Upper lobe of right lung (tissue), 1 donor: ENCODE results near the gene NDUFB8. TPM values are rescaled to one million over a fixed set of nuclear protein-coding genes. Genes with fewer than 3 reads are reported as not detected.
A peak's percentile ranks its signal among the peaks of the same experiment; 100 is the strongest.

Experiments used
- ATAC-seq: fragments of 200-7000 bp; cut with Tn5 transposase; one replicate; pipeline ENCODE4 v1.9.1; 2020; ENCODE audit warnings: mild to moderate bottlenecking, moderate library complexity
- DNase-seq: peaks from one replicate; pipeline ENCODE4 v3.0.0-alpha.2; 2020
- H3K27ac ChIP-seq: fragments of 200-600 bp; one replicate; pipeline ENCODE4 v1.8.0; 2022
- H3K27me3 ChIP-seq: fragments of 200-600 bp; one replicate; pipeline ENCODE4 v1.8.0; 2022; ENCODE audit warnings: mild to moderate bottlenecking
- H3K36me3 ChIP-seq: fragments of 200-600 bp; one replicate; pipeline ENCODE4 v1.8.0; 2022
- H3K4me1 ChIP-seq: fragments of 200-600 bp; one replicate; pipeline ENCODE4 v1.8.0; 2022
- H3K4me3 ChIP-seq: fragments of 200-600 bp; one replicate; pipeline ENCODE4 v1.8.0; 2022; ENCODE audit warnings: mild to moderate bottlenecking
- H3K9me3 ChIP-seq: fragments of 200-600 bp; one replicate; pipeline ENCODE4 v1.8.0; 2022
- CTCF ChIP-seq: fragments of 200-600 bp; IDR thresholded peaks from one replicate; pipeline ENCODE4 v1.8.0; 2022; ENCODE audit warnings: antibody characterized with exemption
- intact Hi-C: fragments of 100-400 bp; cut with DNase I; formaldehyde crosslinking; loops from one replicate; pipeline ENCODE4 v1.11.0; 2022
- total RNA-seq: library from RNA; stranded (reverse); fragmentation: NEBNext Ultra II Directional; extraction: Animal tissue kit (Norgen Biotek cat#: 25700); gene quantifications from one replicate; pipeline ENCODE4 v1.2.1, GENCODE V29; 2021
- donor health status: DM: no; HTN: yes; CAD: no; lungs with severe emphysema.

Gene NDUFB8
- total RNA-seq, 1 donor from 2014 or later: 110 TPM

- peak overlapping the region; percentile 79 for H3K27ac ChIP-seq
- H3K27me3 ChIP-seq: no peaks in the 10 kb centered on the region
- no peak for TF ChIP-seq CTCF
- DNase-seq: no peak
- H3K9me3 ChIP-seq: no peaks in the 10 kb centered on the region
- H3K36me3 ChIP-seq: peaks cover 37% of the 10 kb centered on the region
- peaks cover 15% of the 10 kb centered on the region for H3K4me1 ChIP-seq
- no peak for ATAC-seq
- peak overlapping the region; percentile 97 for H3K4me3 ChIP-seq
- intact Hi-C loops: no loop called here
These were observed 1.4 kb downstream of the NDUFB8 start for GRCh38 chr10:100528123-100528886.

GRCh38 chr10:100524638-100525037 lies 5.0 kb downstream of the NDUFB8 start:
- TF ChIP-seq CTCF: no peak
- intact Hi-C loops: no loop called here
- DNase-seq: no peak
- ATAC-seq: no peak
- H3K36me3 ChIP-seq: peaks cover 44% of the 10 kb centered on the region
- no peak overlapping the region for H3K4me3 ChIP-seq
- no peaks in the 10 kb centered on the region for H3K9me3 ChIP-seq
- H3K4me1 ChIP-seq: peaks cover 15% of the 10 kb centered on the region
- H3K27me3 ChIP-seq: no peaks in the 10 kb centered on the region
- no peak overlapping the region for H3K27ac ChIP-seq

- Histone ChIP-seq H3K36me3 (peaks cover 44% of the 10 kb centered on the region), H3K27ac (no peak overlapping the region), H3K4me1 (peaks cover 18% of the 10 kb centered on the region), H3K27me3 (no peaks in the 10 kb centered on the region), H3K9me3 (no peaks in the 10 kb centered on the region), H3K4me3 (no peak overlapping the region)
- ATAC-seq (no peak), DNase-seq (no peak)
- TF ChIP-seq CTCF: no peak
- intact Hi-C loops: no loop called here
These were observed 5.5 kb downstream of the NDUFB8 start for GRCh38 chr10:100524206-100524605.

GRCh38 chr10:100522945-100523344 lies 6.7 kb downstream of the NDUFB8 start:
- Histone ChIP-seq H3K36me3 (peaks cover 44% of the 10 kb centered on the region), H3K9me3 (no peaks in the 10 kb centered on the region), H3K27ac (no peak overlapping the region), H3K27me3 (no peaks in the 10 kb centered on the region), H3K4me3 (no peak overlapping the region), H3K4me1 (peaks cover 13% of the 10 kb centered on the region)
- no peak for DNase-seq
- TF ChIP-seq CTCF: no peak
- intact Hi-C loops: no loop called here
- ATAC-seq: no peak

GRCh38 chr10:100522107-100522801 lies 7.4 kb downstream of the NDUFB8 start:
- no peak overlapping the region for H3K27ac ChIP-seq
- intact Hi-C loops: no loop called here
- H3K36me3 ChIP-seq: peaks cover 44% of the 10 kb centered on the region
- H3K4me3 ChIP-seq: no peak overlapping the region
- no peak for TF ChIP-seq CTCF
- H3K27me3 ChIP-seq: no peaks in the 10 kb centered on the region
- H3K9me3 ChIP-seq: no peaks in the 10 kb centered on the region
- ATAC-seq: no peak
- no peak for DNase-seq
- H3K4me1 ChIP-seq: peaks cover 7% of the 10 kb centered on the region
